Right lung (tissue), 5 donors: ENCODE data around the gene DUOX1. TPM values are rescaled to one million over a fixed set of nuclear protein-coding genes. Genes with fewer than 3 reads are reported as not detected.
"Not testable (repeated sequence)": the region's sequence is repeated elsewhere in the genome, so short reads cannot be mapped to it uniquely, and the experiment has no call there.

Source experiments
- DNase-seq, 2 donors: peaks; one replicate each; pipeline ENCODE4 v3.0.0-alpha.2; 2013
- polyA plus RNA-seq, 5 donors: library from polyadenylated mRNA; unstranded; fragments of 120-200 nt; gene quantifications; one replicate each; pipeline versions ENCODE4 v1.2.1 to v1.2.3, GENCODE V29; 2013; ENCODE audit warnings: inconsistent platforms in 1 of 5, low replicate concordance in 1 of 5; ENCODE audit not compliant: insufficient read length in 5 of 5, insufficient read depth in 1 of 5

DUOX1 gene
- polyA plus RNA-seq, 5 donors = 5.2 to 7.8 (median 6.6) TPM

DNA sequence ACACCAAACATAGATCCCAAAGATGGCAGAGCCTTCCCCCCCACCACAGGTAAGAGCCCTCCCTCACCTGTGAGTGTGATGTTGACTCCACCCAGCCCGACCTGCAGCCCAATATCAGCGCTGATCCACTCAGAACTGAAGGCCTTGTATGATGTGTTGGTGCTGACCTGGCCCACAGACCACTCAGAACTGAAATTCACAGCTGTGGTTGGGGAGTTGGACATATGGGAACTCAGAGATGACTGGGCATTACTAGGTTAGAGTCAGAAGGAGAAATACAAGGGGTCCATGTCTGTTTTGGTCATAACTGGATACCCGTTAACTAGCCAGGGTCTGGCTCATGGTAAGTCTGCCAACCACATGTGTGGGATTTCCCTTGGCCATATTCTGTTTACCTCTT is 8.8 kb upstream of the DUOX1 start:
- no peak for DNase-seq

DNA sequence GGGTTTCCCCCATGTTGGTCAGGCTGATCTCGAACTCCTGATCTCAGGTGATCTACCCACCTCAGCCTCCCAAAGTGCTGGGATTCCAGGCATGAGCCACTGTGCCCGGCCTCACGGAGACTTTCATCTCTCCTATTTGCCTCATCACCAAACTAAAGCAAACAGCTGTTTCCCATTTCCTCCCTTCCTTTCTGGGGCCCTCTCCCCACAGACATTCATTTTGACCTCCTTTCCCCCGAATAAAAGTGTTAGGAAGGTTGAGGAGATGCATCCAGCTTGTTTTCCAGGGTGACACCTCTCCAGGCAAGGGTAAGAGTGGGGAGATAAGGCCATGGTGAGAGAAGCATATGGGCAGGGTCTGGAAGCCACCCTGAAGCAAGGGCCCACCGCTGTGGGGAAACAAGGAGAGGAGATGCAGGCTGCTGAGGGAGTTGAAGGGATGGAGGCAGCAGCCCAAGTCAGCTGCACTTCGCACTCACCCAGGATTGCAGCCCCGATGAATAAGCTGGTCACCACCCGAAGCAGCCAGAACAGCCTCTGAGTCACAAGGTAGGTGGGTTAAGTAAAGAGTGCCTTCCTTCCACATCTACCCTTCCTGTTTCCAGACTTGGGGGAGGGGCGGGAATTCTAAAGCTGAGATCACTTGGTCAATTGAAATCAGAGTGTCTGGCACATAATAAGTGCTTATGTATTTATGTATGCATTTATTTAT is 7.9 kb upstream of the DUOX1 start:
- DNase-seq = no peak

DNA sequence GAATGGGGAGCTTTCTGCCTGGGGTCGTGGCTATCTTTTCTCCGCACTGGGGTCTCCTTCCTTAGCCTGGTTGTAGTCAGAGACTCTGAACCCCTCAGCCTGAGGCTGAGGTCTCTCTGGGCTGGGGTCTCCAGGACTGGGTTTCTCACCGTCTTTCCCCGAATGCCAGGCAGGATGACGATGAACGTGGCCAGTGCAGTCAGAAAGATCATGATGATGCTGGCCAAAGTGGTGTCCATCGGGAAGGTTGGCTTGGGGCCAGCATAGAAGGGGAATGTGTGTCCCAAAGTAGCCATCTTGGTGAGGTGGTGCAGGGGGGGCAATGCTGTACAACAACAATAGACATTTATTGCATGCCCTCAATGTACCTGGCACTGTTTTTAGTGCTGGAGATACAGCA is 7.1 kb upstream of the DUOX1 start:
- no peak for DNase-seq

DNA sequence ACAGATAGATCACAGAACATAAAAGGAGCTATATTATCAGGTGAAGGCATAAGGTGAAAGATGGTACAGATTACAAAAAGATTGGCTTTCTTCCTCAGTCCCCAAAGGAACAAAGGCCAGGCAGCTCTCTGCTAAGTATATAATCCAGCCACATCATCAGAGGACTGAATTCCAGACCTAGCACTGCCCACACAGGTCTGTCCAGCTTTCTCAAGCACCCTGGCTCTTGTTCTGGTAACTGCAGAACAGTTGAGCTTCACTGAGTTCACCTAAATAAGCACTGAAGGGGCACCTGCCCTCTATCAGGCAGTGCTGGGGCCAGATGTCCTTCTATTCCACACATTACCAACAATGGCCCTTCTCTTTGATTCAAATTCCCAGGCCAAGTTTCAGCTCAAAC is 6.4 kb upstream of the DUOX1 start:
- DNase-seq = no peak

DNA sequence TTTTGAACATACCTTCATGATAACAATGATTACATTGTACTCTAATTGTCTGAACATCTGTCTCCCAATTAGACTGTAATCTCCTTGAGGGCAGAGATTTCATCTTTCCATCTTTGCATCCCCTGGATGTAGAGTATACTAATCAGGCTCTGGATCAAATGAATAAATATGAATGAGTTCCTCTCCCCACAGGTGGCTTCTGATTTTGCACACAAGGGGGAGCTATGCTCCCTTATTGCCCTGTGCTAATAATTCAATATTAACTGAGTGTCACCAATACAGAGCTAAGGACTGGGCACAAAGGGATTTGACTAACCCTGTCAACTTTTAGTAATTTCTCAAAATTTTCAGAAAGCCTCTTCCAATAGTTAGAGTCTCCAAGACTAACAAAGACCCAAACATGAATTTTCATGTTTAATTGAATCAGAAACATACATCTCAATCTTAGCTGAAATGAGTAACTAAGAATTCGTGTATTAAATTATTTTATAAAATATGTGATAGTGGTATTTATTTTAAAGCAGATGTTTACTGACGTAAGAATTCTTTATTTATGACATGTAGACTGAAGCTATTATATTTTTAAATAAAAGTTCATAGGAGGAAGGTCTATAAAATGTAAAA is 3.1 kb upstream of the DUOX1 start:
- DNase-seq = no peak

DNA sequence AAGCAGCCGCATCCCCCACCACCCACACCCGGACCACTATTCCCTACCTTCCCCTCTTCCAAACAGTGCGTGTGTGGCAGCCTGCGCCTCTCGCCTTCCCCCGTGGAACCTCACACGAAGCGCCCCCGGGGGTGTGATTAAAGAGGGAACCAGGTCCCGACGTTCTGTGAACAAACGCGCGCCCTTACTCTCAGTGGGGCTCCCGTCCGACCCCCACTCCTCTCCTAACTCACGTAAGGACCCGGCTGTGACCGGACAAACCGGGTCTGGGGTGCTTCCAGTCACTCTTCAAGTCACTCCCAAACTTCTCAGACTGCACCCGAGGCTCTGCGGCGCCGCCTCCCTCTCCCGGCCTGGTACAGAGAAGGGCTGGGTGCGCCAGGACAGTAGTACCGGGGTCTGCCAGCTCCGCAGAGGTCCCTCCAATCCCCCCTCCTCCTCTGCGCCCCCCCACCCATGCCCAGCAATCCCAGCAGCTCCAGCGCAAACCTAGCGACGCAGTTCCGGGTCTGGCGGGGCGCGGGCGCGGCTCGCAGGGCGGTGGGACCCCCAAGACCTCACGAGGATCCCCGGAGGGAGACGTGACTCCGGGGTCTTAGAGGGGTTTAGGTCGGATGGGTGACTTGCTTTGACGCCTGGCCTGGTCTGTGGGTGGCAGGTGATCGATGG is 689 bp upstream of the DUOX1 start:
- no peak for DNase-seq

DNA sequence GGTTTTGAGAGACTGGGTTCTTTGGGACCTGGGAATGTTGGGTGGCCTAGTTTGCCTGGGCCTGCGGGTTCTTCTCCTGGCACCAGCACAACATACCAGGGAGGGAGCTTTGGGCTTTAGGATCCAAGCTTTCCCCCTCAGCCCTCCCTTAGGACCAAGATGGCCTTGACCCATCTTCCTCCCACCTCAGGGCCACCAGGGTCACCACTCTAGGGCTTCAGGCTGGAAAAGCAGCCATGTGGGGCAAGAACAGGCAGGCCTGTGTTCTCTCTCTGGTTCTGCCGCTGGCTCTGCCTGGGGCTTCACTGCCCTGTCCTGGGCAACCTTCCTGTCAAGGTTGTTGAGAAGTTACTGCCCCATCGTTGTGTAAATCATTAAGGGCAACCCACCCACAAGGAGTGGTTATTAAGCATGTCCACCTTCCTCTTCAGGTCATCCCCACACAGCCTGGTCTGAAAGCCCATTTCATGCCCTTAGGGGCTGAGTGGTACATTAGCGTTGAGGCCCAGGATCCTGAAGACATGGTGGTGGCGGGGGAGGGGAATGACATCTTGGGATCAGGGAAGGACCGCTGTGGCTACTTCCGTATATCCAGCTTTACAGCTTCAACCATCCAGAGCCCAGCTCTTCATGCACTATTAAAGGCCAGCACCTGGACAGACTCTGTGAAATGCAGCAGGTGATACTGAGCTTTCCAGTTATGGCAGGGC is 652 bp downstream of the DUOX1 start:
- no peak for DNase-seq

DNA sequence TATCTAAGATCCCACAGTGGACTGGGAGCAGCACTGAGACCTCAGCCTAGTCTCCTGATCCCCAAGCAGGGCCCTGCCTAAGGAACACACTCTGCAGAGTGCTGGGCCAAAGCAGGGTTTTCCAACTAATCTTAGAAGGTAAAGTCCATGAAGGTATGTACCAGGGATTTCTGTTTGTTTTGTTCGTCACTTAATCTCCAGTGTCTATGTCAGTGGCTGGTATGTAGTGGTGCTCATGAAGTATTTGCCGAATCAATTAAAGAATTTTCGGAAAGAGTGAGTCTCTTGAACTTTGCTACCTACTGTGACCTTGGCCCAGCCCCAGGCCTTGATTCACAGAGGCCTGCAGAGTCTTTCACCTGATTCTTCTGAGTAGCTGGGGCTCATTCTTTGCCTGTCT is 1.7 kb downstream of the DUOX1 start:
- no peak for DNase-seq

DNA sequence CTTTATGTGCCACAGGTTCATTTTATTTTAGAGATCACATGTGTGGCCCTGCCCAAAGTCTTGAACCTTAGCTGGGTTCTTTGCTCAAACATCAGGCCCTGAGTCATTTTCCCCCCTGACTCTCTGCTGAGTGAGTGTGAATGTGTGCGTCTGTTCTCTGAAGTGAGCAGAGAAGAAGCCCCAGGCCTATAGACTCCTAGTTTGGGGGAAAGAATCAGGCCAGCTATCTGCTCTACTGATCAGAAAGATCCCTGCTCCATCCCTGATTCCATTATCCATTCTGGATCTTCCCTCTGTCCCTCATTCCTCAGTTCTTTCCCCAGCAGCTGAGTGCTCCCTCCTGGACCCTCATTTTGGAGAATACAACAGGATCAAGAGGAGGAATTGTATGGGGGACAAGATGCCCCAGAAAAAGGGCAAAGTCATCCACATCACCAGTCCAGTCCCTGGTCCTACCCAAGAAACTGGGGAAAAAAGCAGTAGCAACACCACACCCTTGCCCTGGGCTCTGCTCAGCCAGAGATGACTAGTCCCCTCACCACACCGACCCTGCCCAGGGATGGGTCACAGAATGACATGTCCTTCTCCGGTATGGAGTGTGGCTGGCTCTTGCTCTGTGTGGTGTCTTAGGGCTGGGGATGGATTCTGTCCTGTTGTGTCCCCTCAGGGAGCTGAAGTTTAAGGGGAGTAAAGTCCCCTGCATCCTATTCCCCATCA is 3.2 kb downstream of the DUOX1 start:
- no peak for DNase-seq

DNA sequence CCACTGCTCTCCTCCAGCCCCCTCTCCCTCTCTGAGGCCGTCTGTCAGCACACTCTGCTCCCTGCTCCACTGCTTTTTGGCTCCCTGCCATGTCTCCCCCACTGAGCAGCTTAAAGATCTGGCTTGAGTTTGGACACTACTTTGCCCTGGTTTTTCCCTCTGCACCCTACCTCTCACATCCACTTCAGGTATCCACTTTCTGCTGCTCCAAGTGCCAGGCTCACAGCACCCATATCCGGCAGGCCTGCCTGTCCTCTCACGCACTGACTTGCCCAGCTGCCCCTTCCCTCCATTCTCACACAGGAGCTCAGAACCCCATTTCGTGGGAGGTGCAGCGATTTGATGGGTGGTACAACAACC is 3.7 kb downstream of the DUOX1 start:
- no peak for DNase-seq

DNA sequence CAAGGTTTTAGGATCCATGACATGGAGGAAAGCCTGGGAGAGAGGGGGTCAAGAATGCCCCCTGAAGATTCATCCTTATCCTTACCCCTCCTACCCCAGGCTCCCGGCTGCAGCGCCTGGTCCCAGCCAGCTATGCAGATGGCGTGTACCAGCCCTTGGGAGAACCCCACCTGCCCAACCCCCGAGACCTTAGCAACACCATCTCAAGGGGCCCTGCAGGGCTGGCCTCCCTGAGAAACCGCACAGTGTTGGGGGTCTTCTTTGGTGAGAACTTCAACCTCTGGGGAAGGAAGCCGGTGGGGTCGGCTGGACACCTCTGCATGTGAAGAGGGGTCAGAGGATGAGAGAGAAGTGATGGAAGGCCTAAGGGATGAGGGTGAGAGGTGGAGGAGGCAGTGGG is 4.3 kb downstream of the DUOX1 start:
- DNase-seq = no peak

DNA sequence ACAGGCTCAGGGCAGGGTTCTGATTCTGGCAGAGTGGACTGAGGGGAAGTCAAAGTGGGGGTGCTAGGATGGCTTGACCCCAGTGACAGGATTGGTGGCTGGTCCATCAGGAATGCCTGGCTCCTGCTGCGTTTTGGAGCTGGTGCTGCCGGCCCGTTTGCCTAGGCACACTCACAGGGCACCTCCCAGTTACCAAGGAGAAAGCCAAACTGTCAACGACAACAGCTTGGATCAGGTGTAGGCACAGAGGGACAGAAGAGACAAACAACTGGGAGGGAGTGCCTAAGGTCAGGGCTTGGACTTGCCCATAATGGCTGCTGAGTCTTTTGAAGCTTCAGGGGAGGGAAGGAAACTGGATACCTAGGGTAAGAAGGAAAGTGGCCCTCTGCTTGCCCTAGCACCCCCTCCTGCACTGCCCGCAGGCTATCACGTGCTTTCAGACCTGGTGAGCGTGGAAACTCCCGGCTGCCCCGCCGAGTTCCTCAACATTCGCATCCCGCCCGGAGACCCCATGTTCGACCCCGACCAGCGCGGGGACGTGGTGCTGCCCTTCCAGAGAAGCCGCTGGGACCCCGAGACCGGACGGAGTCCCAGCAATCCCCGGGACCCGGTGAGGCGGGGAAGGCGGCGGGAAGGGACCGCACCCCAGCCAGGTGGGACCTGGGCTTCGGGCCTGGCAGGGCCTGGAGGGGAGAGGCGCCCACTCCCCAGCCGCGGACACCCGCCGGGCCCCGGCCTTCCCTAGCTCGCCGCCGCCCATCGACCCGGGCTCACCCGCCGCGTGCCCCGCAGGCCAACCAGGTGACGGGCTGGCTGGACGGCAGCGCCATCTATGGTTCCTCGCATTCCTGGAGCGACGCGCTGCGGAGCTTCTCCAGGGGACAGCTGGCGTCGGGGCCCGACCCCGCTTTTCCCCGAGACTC is 5.1 kb downstream of the DUOX1 start:
- DNase-seq = no peak

DNA sequence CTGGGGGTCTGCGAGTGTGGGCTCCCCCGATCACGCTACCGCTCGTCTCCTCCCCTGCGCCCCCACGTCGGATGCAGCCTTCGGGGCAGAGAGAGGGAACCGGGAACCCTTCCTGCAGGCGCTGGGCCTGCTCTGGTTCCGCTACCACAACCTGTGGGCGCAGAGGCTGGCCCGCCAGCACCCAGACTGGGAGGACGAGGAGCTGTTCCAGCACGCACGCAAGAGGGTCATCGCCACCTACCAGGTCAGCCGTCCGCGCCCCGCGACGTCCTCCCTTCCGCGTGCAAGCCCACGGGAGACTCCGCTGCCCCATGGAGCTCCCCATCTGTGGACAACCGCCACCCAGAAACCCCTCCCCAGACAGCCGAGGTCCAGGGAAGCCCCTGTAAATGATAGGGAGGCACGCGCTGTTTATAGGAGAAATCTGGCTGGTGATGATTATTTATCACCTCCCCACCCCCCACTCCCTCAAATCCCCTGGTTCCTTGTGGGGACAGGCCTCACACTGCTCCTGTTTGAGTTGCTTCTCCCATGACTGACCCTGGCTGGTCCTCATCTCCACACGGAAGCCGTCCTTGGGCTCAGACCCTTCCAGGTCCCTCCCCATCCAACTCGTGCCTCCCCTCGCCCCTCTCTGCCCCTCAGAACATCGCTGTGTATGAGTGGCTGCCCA is 6.0 kb downstream of the DUOX1 start:
- DNase-seq = not testable (repeated sequence)

DNA sequence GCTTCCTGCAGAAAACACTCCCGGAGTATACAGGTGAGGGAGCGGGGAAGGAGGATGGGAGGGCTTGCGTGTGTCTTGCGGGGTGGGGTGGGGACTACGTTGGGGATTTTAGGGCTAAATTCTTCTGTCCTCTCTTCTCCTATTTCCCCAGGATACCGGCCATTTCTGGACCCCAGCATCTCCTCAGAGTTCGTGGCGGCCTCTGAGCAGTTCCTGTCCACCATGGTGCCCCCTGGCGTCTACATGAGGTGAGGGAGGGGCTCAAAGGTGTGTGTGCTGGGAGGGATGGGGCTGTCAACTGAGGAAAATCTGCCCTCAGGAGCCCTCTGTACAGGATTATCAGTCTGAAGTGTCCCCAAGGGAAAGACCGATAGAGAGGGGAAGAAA is 6.6 kb downstream of the DUOX1 start:
- no peak for DNase-seq

DNA sequence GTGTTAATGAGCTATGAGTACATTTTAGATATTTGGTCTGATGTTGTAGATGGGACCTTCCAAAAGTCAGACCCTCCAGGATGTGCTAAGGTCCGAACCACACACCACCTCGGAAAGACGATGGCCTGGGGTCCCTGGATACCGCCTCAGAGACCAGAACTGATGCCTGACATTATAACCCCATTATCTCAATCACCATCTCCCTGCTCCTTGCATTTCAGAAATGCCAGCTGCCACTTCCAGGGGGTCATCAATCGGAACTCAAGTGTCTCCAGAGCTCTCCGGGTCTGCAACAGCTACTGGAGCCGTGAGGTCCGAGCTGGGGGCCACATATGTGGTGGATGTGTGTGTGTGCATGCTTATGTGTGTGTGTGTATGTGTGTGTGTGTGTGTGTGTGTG is 7.9 kb downstream of the DUOX1 start:
- DNase-seq = no peak

DNA sequence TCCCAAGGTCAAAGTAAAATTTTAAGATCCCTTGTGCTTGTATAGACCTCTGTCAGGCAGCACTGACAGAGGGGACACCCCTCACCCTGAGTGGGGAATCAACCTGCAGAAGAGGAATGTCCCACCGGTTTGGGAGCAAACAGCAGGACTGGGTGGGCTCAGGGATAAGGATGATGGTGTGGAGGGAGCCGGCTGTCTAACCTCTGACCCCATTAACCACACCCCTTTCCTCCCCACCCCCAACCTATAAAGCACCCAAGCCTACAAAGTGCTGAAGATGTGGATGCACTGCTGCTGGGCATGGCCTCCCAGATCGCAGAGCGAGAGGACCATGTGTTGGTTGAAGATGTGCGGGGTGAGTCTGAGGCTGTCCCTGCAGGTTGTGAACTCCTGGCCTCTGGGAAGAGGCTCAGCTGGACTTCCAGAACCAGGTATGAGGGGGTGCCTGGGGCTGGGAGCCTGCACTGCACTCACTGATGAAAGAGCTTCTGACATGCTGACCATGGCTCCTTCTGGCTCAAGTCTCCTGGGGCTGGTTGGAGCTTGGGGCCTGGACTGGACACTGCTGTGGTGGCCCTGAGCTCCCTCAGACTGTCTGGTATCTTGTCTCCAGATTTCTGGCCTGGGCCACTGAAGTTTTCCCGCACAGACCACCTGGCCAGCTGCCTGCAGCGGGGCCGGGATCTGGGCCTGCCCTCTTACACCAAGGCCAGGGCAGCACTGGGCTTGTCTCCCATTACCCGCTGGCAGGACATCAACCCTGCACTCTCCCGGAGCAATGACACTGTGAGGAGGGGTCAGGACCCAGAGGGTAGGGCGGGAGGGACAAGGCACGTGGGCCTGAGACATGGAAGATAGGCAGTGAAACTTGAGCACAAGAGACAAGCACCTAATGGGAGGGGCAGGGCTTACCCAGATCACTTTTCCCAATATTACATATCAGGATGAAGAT is 9.3 kb downstream of the DUOX1 start:
- DNase-seq = no peak

DNA sequence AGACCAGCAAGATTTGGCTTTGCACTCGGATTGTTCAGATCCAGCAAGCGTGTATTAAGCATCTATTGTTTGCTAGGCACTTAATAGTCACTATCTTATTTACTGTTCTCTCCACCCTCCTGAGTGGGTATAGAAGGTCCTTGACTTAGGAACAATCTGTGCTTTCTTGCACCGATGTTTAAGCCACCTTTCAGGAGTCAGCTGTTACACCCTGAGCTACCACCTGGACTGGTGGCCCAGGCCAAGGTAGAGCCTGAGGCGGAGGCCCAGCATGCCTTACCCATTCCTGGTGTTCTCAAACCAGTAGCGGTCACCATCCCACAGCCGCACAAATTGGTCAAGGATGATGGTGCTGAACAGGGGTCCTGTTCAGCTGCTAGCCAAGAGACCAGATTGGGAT is 10.0 kb downstream of the DUOX1 start:
- DNase-seq = no peak

DNA sequence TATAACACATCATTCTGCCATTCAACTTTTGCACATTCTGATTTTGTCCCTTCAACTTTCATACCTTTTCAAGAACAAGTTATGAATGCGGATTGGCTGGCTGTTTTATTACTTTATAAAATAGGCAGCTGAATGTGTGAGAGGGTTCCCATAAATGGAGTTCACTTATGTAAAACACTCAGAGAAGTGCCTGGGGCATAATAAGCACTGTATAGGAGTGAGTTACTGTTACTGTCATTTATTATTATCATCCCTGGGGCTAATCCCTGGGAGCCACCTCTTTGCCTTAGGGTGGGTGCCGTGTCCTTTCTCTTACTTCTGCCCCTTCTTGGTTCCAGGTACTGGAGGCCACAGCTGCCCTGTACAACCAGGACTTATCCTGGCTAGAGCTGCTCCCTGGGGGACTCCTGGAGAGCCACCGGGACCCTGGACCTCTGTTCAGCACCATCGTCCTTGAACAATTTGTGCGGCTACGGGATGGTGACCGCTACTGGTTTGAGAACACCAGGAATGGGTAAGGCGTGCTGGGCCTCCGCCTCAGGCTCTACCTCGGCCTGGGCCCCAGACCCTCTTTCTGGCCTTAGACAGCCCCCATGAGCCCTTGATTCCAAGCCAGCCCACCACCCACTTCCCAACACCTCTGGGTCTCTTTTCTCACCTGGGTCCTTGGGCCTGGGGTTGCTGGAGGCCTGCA is 10.9 kb downstream of the DUOX1 start:
- DNase-seq = no peak

DNA sequence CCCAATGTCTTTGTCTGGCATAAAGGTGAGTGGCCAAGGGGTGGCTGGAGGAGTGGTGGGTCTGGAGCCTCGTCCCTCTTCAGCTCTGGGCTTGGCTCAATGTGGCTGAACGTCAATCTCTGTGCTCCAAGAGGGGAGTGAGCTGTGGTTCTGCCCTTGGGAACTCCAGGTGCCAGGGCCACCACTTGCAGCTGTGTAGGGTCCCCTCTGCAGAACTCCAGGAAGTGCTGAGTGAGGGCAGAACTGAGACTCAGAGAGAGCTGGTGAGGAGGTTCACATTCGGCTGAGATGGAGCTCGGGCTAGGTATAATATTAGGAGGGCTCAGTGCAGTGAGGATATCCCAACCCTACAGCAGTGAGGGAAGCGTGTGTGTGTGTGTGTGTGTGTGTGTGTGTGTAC is 11.6 kb downstream of the DUOX1 start:
- no peak for DNase-seq
